ENCODE results near the gene NAA80.

DNA sequence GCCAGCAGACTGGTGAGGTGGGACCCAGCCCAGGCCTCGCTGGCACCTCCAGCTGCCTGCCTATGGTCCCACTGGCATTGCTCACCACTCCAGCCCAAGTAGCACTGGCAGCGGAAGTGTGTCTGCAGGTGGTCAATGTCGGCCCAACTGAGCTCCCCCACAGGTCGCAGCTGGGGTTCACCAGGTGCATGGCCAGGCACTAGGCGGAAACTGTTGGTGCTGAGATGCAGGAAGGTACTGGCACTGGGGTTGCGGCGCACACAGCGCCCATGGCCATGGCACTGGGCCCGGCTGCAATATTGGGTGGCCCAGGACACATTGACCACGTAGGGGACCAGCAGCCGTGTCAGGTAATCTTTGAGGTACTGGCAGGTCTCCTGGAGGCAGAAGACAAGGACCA lies 19.0 kb upstream of the NAA80 start:
- TF ChIP-seq POLR2A (IDR thresholded peaks at IDR 0.05; ENCODE audit: low read length) (no peak), KDM1A (IDR thresholded peaks at IDR 0.05; ENCODE audit: low read depth) (no peak)

Measured in A549 (cell line).